GM18526 (cell line): Measurements from ENCODE around the gene ADM2.

Source experiments
- POLR2A ChIP-seq: IDR thresholded peaks from 3 replicates; pipeline ENCODE4 v1.6.1; 2011; ENCODE audit not compliant: insufficient read length; ENCODE audit errors: extremely low read depth

Gene ADM2

GRCh38 chr22:50485221-50486131 is 4.1 kb downstream of the ADM2 start:
- no peak for TF ChIP-seq POLR2A

GRCh38 chr22:50486561-50487289 is 5.4 kb downstream of the ADM2 start, which contains the start of gene MIOX:
Gene MIOX, plus strand, starts transcription at chr22:50486859. Its CDS starts 39 bp downstream, at chr22:50486898.
- TF ChIP-seq POLR2A: no peak

DNA sequence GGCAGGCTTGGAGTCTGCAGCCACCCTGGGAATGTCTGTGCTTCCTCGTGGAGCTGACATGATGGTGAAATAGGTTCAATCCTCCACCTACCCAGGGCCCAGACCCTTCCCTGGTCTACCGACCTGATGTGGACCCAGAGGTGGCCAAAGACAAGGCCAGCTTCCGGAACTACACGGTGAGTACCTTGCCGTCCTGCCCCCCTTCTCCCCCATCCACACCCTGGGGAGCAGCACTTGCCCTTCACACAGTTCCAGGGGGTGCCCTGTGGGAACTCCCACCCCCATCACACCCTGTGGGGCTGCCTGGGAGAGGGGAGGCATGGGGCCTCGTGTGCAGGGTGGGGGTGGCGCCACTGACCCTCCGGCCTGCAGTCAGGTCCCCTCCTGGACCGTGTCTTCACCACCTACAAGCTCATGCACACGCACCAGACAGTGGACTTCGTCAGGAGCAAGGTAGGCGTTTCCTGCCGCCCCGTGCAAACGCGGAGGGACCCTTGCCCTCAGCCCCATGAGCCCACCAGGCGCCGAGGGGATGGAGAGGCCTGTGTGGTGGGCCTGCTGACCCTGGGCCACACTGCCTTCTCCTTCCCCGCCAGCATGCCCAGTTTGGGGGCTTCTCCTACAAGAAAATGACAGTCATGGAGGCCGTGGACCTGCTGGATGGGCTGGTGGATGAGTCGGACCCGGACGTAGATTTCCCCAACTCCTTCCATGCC is 6.1 kb downstream of the ADM2 start:
- no peak for TF ChIP-seq POLR2A

DNA sequence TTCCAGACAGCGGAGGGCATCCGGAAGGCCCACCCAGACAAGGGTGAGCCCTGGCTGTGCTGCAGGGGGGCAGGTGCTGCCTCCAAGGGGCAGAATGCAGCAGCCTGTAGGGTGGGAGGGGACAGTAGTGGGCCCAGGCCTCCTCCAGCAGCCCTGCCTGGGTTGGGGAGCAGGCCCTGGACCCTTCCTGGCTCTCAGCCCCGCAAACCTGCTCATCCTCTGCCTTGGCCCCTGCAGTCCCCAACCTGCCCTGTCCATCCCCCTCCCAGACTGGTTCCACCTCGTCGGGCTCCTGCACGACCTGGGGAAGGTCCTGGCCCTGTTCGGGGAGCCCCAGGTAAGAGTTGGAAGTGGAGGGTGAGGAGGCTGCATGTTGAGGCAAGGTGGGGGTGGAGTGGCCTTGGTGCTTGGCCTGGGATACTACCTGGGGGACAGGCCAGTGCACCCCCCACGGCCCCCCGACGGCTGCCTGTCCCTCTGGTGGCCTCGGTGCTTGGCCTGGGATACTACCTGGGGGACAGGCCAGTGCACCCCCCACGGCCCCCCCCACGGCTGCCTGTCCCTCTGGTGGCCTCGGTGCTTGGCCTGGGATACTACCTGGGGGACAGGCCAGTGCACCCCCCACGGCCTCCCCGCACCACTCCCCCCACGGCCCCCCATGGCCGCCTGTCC is 6.8 kb downstream of the ADM2 start:
- no peak for TF ChIP-seq POLR2A

DNA sequence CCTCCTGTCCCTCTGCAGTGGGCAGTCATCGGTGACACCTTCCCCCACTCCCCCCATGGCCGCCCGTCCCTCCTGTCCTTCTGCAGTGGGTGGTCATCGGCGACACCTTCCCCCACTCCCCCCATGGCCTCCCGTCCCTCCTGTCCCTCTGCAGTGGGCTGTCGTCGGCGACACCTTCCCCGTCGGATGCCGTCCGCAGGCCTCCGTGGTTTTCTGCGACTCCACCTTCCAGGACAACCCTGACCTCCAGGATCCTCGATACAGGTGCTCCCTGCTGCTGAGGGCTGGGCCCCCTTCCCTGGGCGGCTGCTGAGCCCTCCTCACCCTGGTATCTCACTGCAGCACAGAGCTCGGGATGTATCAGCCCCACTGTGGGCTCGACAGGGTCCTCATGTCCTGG is 7.5 kb downstream of the ADM2 start:
- no peak for TF ChIP-seq POLR2A

DNA sequence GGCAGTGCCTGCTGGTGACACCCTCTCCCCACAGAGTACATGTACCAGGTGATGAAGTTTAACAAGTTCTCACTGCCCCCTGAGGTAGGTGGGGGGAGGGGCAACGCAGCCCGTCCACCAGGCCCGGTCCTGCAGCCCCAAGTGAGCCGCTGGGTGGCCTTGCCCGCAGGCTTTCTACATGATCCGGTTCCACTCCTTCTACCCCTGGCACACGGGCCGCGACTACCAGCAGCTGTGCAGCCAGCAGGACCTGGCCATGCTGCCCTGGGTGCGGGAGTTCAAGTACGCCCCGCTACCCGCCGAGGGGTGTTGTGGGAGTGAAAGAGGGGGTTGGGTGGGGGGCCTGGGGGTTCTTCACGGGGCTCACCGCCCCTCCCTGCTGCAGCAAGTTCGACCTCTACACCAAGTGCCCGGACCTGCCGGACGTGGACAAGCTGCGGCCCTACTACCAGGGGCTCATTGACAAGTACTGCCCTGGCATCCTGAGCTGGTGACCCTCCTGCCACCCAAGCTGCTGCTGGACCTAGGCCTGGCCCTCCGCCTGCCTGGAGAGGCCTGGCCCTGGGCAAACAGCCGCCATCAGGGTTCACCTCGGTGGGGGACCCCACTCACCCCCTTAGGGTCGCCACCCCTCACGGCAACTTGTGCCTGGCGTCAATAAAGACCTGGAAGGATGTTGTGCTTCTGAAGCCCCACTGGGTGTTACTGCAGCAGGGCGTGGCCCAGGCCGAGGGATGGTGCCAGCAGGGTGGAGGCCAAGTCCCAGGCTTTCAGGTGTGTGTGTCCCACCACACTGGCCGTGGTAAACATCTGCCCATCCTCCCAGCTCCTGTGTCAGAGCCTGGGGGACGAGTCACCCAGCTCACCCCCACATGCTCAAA is 8.3 kb downstream of the ADM2 start:
- TF ChIP-seq POLR2A: no peak

DNA sequence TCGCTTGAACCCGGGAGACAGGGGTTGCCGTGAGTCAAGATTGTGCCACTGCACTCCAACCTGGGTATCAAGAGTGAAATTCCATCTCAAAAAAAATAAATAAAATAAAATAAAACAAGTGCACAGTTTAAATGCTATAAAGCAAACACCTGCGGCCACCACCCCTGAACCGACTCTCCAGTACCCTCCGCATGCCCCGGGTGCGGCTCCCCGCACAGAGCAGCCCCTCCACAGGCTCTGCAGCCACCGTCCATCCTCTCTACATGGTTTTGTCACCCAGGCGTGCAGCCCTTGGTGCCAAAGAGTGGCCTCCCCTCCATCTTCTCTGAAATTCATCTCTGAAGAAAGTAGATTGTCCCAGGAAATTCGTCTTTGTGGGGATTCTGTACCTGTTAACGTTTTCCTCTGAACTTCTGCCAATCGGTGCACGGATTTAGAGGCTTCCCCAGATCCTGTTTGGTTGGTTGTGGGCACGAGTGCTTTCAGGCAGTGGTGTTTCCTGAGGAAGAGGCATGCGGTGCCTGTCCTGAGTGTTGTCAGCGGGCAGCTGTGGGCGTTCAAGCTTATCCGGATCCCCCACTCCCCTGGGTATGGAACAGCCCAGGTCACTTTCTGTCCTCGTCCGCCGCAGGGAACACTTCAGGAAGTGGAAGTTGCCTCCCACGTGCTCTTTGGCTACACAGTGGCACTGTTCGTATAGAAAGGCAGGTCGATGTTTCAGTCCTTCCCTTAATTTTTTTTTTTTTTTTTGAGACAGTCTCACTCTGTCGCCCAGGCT is 9.4 kb downstream of the ADM2 start:
- TF ChIP-seq POLR2A: no peak

GRCh38 chr22:50497093-50497492 is 15.8 kb downstream of the ADM2 start:
- TF ChIP-seq POLR2A: no peak

GRCh38 chr22:50498322-50498890 is 17.1 kb downstream of the ADM2 start:
- TF ChIP-seq POLR2A: no peak

DNA sequence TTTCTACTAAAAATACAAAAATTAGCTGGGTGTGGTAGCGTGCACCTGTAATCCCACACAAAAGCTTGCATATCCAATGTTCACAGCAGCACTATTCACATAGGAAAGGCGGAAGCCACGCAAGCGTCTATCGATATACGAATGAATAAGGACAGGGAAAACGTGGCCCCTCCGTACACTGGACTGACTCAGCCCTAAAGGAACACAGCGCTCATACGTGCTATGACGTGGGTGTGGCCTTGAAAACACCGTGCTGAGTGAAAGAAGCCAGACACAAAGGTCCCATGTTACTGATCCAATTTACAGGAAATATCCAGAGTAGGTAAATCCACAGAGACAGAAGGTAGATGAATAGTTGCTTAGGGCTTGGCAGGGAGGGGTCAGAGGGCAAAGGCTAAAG is 19.1 kb downstream of the ADM2 start:
- no peak for TF ChIP-seq POLR2A

DNA sequence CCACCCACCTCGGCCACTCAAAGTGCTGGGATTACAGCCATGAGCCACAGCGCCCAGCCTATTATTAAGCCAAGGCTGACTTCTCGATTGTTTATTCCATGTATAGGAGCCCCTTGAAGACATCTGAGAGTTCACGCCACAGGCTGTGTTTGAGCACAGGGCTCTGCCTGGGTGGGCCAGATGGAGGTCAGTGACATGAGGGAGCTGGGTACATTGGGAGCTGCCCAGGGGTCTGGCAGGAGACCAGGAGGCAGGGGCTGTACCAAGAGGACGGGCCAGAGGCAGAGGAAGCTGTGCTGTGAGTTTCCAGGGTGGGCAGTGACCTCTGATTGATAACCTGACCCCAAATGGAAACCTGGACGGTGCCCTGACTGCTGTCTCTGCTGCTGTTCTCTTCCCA is 20.8 kb downstream of the ADM2 start:
- TF ChIP-seq POLR2A: no peak

- TF ChIP-seq POLR2A: no peak
Observed at GRCh38 chr22:50502628-50503474, 21.5 kb downstream of the ADM2 start.
